Activated effector memory CD4-positive, alpha-beta T cell treated with anti-CD3 and anti-CD28 coated beads, Interleukin-2, amount 50 U/mL, for 16 hours (primary cell): ENCODE measurements around the gene CREB3.
A peak's percentile ranks its signal among the peaks of the same experiment; 100 is the strongest.

Experiments used
- DNase-seq: peaks from one replicate; pipeline ENCODE4 v3.0.0-alpha.2; 2020

CREB3 gene

GRCh38 chr9:35750256-35750531 is 17.7 kb downstream of the CREB3 start:
- no peak for DNase-seq

DNA sequence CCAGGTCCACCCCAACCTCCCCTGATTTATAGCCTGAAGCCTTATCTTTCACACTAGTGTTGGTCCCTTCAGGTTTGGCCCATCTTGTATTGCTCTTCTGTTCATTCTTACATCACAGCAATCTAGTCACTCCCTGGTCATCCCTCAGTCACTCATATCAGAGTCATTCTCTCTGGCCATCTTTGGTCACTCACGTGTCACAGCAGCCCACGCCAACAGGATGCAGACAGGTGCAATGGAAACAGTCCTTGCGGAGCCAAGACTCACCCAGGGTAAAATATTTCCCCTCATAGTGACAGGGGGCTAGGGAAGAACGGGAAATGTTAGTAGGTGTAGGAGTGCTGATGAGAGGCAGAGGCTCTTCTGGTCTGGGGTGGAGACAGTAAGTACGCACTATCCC is 21.0 kb downstream of the CREB3 start:
- DNase-seq = no peak

DNA sequence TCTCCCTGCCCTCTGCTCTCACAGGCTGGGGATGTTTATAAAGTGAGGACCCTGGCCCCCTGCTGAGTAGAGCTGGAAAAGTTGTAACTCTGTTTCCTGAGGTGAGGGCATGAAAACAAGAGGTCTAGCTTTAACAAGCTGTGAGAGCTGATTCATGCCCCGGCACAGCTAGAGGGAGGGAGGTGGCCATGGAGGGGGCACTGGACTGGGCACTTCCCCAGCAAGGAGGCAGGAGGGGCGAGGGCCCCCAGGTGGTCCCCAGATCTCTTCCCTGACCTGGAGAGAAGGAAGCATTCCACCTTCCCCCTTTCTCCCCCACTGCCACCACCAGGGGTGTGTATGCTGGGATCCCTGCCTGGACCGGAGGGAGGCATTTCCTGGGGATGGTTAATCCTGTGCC is 21.8 kb downstream of the CREB3 start, which contains the start of gene MSMP:
Gene MSMP (minus strand): TSS at position 13 of the 400 bp plus-strand sequence. CDS start 147 bp downstream, outside the sequence.
- DNase-seq = no peak

GRCh38 chr9:35755071-35755470 is 22.6 kb downstream of the CREB3 start:
- no peak for DNase-seq

DNA sequence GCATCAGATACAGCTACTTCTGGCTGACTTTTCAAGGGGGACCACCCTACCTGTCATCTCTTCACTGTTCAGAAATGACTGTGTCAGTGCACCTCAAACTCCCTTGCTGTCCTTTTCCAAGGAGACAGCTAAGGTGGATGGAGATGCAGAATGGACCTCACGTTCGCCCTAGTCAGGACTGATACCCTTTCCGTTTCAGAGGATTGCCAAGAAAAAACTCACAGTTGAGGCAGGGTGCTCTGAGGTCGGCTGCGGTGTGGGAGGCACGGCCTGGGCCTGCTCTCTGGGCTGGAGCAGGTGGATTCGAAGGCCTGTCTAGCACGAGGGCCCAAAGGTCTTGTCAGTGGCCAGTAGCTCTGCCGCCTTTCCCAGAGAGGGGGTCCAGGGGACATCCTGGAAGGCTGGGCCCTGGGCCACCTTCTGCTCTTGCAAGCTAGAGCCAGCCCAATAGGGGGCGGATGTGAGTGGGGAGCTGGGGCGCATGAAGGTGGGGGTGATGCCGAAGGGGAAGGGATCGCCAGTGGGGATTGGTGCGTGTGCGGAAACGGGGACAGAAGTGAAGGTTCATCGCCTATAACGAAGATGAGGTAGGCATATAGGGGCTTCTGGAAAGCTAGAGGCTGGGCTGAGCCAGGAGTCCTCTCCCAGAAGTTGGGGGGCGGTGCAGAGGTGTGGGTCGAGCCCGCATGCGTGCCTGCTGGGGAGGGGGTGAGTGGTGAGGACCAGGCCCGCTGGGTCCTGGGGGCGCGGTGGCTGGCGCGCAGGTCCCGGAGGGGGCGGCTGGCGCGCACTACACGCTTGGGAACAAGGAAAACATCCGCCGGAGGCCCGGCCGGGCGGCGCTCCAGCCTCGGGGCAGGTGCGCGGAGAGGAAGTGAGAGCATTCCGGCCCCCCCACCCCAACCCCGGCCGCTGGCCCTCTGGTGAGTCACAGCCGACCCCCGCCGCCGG is 24.1 kb downstream of the CREB3 start:
- peak; percentile 91 for DNase-seq

GRCh38 chr9:35757226-35757891 is 24.9 kb downstream of the CREB3 start:
- DNase-seq = no peak

GRCh38 chr9:35757892-35758275 is 25.4 kb downstream of the CREB3 start:
- no peak for DNase-seq

- no peak for DNase-seq
Measured at GRCh38 chr9:35758475-35759050, 26.1 kb downstream of the CREB3 start.

DNA sequence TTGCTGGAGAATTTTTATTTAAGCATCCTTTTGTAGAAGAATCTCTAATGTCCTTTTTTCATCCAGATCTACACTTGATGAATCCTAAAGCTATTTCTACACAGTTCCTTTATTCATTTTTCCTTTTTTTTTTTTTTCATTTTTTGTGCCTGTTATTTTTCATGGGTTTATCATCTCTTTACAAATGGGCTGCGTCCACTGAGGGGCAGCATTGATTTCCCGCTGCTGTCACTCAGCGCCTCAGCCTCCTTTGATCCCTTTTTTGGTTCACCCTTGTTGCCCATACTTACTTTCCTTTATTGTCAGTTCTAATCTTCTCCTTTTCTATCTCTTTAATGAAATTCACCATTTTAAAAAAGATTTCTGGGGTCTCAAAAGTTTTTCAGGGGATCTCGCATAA is 27.3 kb downstream of the CREB3 start:
- no peak for DNase-seq

- DNase-seq = no peak
Measured at GRCh38 chr9:35760651-35761050, 28.2 kb downstream of the CREB3 start.

GRCh38 chr9:35763181-35763580 is 30.7 kb downstream of the CREB3 start:
- DNase-seq = no peak

- no peak for DNase-seq
Measured at GRCh38 chr9:35763803-35764202, 31.3 kb downstream of the CREB3 start.

- DNase-seq = no peak
Measured at GRCh38 chr9:35766997-35767396, 34.5 kb downstream of the CREB3 start.

DNA sequence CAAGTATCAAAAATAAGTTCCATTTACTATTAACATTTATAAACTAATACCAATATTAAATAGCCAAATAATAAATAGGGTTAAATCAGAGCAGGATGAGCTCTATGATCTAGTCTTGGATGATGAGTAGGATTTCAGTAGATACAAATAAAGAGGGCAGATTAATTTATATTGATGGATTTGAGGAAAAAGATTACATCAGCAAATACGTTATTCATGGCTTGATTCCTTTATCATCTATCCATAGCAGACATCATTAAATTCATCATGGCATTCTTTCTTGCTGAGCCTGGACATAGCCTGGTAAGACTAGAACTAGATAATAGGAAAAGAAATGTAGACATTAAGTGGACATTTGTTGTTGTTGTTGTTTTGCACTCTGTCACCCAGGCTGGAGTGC is 35.0 kb downstream of the CREB3 start:
- DNase-seq = no peak

DNA sequence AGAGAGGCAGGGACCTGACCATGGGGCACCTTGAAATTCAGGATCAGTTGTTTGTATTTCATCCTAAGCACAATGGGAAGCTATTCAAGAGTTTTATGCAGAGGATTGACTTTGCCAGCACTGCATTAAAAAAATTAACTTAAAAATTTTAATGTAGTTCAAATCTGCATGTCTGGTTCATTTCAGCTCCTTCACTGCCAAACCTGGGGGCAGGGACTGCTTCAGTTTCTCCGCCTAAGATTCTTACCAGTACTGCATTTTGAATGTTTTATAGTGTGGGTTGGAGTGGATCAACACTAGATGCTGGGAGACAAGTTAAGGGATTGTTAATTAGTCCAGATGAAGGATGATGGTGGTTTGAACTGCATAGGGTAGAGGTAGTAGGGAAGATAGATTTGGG is 37.3 kb downstream of the CREB3 start:
- DNase-seq = no peak

DNA sequence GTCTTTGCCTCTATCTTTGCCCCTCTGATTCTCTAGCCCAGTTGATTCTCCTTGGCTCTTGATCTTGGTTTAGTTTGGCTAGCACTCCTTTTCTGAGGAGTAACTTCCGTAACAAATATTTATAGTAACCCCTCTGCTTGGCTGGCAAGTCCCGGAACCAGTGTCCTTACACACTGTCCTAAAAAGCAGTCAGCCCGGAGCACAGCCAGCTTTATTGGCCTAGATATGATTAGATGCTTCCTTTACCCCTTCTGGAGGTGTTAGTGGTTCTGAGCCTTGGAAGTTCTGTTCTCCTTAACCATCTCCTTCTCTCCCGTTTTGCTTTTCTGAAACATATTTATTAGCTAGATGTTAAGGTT is 38.6 kb downstream of the CREB3 start:
- DNase-seq = no peak

DNA sequence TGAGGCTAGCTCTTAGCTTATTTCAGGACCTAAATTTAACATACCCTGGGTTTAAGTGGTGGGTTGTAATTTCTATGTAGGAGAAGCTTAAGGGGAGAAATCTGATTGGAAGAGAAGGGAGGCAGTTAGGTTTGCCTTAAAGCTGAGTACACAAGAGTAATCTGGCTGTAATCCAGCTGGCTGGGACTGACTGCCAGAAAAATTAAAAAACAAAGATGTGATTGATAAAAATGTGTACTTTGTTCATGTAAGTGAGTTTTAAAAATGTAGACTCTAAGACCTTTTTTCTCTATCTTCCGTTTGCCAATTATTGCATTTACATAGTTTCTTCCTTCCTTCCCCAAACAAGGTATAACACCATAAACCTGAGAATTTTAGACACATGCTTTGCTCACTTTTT is 39.1 kb downstream of the CREB3 start:
- DNase-seq = no peak

- no peak for DNase-seq
Measured at GRCh38 chr9:35771943-35772342, 39.5 kb downstream of the CREB3 start.

DNA sequence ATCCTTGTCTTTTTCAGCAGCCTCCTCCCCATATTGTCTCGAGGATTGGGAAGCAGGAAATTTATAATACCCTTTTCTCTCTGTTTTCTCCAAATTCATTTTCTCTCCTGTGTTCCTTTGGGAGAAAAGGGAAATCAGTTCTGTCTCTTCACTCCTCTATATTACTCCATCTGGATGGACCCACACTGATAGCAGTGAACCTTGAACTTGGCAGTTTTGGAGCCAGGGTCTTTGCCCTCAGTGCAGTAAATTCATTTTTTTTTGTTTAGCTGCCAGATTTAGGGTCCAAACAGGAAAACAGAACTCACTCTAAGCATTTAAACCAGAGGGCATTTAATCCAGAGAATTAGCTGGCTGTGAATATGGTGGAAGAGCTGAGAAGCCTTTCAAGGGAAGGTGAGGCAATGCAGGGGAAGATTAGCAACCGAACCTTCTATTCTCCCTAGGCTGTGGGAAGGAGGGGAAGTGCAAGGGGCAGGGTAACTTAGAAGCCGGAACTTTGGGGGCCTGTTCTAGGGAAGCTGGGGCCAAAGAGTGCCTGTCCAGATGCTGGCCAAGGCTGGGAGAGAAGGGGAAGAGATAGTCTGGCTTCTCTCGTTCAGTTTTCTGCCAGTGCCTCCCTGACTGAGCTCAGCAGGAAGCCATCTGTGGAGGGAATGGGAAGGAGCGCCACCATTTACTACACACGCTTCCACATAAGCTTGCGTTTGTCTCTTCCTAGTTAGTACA is 42.6 kb downstream of the CREB3 start:
- no peak for DNase-seq

GRCh38 chr9:35776018-35776417 is 43.6 kb downstream of the CREB3 start:
- no peak for DNase-seq

DNA sequence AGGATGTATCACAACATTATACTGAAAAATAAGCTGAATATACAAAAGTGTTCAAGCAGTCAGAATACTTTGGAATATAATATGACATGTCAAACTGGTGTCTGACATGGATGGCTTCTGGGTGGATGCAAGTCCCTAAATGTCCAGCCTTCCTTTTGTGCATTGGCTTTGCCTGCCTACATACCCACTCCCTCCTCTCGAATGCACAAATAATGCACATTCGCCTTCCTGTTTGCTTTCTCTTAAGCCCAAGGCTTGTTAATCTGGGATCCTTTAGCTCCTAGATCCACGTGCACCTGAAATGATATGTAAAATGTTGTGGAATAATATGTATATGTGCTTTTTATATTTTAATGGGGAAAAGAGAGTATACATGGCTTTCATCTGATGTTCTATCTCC is 46.0 kb downstream of the CREB3 start:
- no peak for DNase-seq

DNA sequence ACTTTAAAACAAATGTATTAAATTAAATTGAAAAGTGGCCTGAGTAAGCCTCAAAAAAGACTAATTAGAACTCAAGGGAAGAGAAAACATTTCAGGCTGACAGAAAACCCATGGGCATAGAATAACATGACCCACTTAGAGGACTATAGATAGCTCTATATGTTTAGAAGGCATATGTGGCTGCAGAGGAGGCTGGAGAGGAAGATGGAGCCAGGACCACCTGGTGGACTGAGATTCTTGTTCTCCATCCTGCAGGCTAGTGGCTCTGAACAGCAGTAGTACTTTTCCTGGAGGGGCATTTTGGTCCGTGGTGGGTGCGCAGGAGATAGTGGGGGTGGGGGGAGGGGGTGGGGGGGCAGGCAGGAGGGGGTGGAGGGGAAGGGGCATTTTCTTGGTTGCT is 48.6 kb downstream of the CREB3 start:
- no peak for DNase-seq

- no peak for DNase-seq
Measured at GRCh38 chr9:35783418-35783817, 51.0 kb downstream of the CREB3 start.
